Left cardiac atrium (tissue), 4 donors: Measurements from ENCODE around the gene PRKCH. TPM values are rescaled to one million over a fixed set of nuclear protein-coding genes. Genes with fewer than 3 reads are reported as not detected.

ENCODE experiments used
- ATAC-seq, 2 donors: fragments of 200-7000 bp; cut with Tn5 transposase; one replicate each; pipeline ENCODE4 v1.9.1; 2020; ENCODE audit warnings: mild to moderate bottlenecking in 2 of 2, moderate library complexity in 2 of 2
- DNase-seq: peaks from one replicate; pipeline ENCODE4 v3.0.0-alpha.2; 2020
- intact Hi-C, 2 donors: fragments of 100-400 bp; cut with DNase I; formaldehyde crosslinking; loops; one replicate each; pipeline versions ENCODE4 v1.14.1 to v1.15.1; 2022 to 2023
- total RNA-seq, 2 donors: library from RNA; stranded (reverse); fragmentation: NEBNext Ultra II Directional; extraction: Animal tissue kit (Norgen Biotek cat#: 25700); gene quantifications; one replicate each; pipeline ENCODE4 v1.2.1, GENCODE V29; 2021
- donor health status: DM: no; HTN: yes; CAD: no.
- donor health status: DM: no; HTN: yes; CAD: no; lungs with severe emphysema.
- donor health status: DM: yes; HTN: yes; CAD: no.
- donor health status: Dilated cardiomyopathy.

The PRKCH gene
- total RNA-seq, 2 donors from 2014 or later = 17.6 to 34.8 TPM

DNA sequence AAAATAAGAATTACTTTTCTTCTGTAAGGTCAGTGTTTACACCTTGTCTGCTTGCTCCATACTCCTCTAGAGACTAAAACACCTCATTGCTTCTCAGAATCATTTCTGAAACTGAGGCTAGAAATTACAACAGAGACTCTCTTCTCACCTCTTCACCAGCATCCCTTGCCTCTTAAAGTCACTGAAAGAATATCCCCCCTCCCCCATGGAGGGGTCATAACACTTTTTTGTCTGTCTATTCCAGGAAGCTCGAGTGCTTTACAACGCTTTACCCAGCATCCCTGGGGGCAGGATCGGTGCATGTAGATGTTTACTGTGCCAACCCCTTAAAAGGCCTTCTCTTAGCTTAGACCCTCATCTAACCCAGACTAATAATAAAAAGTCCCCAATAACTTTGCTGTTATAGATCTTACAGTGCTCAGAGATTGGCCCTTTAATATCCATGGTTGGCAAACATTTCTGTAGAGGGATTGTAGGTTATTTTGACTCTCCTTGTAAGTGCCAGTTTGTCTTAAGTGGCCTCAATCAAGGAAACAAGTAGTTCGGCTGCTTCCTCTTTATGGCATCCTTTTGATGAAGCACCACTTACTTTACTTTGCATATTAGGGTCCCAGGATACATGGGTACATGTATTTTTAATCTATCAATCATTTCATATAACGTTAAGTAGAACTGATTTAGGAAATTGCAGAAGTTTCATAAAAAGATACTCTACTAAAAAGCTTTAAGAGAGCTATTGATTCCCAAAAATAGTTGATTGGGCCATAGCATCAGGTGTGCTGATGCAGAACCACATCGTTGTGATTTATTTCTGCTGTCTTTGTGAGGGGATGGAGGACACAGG lies 29.3 kb downstream of the PRKCH start:
- intact Hi-C loops = no loop called here
- ATAC-seq (no peak), DNase-seq (no peak)

GRCh38 chr14:61351477-61351876 lies 30.1 kb downstream of the PRKCH start:
- DNase-seq (no peak), ATAC-seq (no peak)
- intact Hi-C loops = no loop called here

DNA sequence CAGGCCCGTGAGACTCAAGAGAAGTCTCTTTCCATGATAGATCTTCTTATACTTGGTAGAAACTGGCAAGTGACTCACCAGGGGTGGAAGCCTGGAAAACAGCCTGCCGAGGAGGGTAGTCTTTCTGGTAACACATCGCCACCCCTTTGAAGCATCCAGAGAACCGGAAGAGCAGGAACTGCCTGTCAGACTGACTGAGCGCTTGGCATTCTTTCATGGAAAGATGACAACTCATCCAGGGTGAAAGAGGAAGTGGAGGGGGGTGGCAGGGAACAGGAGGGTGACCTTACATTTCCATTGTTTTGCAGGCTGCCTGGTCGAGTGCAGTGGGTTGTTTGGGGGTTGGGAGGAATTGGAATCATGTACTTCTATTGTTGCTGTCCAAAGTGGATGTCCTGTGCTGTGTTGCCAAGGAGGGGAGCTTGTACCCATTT lies 34.5 kb downstream of the PRKCH start:
- intact Hi-C loops = no loop called here
- peak; percentile 75 for DNase-seq
- peak; percentile 86 to 91 for ATAC-seq

- intact Hi-C loops = no loop called here
- ATAC-seq = no peak
- DNase-seq = no peak
Measured at GRCh38 chr14:61357123-61357522, 35.7 kb downstream of the PRKCH start.

DNA sequence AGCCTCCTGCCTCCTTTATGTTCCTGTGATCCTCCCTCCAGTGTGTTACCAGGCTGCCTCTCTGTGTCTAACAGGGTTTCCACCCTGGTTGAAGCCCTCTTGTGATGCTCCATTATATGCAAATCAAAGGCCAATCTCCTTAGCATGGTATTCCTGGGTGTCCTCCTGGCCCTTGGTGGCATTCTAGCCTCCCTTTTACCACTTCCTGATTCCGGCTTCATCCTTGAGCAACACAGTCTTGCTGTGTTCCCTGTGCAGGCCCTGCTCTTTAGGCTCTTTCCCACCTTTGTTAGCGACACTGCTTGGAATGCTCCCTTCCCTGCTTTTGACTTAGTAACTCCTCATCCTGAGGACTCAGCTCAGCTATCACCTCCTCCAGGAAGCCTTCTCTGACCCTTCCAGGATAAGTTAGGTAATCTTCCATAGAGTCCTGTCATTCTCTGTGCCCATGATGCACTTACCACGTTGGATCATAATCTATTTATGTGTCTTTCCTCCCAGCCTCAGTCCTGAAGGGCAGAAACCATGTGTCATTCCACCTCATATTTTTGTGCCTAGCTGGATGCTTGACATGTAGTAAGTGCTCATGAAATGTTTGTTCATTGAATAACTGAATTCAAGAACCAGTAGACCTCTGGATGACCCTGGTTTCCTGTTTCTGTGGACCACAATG lies 37.3 kb downstream of the PRKCH start:
- no peak for DNase-seq
- intact Hi-C loops = no loop called here
- ATAC-seq = no peak

DNA sequence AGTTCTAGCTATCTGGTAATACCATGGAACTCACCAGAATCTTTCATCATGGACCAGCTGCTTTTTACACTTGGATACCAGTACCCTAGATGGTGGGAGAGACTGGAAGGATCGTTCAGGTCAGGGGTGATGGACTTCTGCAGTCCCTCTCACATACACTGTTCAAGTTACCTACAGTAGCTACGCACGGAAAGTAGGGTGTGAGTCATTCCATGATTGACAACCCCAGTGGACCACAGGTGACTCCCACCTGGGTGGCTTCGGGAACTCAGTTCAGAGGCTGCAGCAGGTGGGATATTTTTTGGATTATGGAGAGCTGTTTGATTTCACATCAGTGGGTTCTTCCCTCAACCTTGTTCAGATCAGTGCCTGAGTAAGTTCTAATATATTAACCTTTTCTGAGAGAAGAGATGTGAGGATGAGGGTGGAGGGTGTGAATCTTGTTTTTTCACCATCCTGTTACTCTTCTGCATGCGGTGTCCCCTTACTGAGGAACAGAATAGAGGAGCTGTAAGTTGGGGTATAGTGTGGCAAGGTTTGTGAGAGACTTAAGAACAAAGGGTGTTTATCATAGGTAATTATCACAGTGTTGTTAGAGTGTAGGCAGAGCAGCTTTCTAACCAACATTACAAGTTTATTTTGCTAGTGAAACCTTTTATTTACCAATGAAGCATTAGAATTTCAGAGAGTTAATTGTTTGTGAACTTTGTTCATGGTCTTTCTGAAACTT lies 39.6 kb downstream of the PRKCH start:
- intact Hi-C loops = no loop called here
- ATAC-seq = no peak
- DNase-seq = no peak

DNA sequence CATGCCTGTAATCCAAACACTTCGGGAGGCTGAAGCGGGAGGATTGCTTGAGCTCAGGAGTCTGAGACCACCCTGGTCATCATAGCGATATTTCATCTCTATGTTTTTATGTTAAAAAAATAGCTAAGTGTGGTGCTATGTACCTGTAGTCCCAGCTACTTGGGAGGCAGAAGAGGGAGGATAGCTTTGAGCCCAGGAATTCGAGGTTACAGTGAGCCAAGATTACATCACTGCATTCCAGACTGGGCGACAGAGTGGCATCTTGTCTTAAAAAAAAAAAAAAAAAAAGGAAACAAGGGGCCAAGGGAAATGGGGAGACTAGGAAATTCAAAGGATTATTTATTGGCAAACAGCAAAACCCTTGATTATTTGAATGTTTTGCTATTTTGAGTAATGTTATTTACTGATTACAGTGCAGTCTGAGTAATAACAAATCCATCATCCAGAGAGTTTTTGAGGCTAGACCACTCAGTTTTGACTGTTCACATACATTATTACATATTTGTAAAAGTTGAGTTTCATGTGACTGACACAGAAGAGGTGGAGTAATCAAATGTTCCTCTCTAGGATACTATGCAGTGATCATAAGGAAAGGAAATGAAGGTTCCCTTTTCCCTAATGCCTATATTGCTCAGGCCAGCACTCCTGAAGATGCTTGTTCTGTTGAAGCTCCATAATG lies 40.8 kb downstream of the PRKCH start:
- no peak for DNase-seq
- intact Hi-C loops = no loop called here
- no peak for ATAC-seq

DNA sequence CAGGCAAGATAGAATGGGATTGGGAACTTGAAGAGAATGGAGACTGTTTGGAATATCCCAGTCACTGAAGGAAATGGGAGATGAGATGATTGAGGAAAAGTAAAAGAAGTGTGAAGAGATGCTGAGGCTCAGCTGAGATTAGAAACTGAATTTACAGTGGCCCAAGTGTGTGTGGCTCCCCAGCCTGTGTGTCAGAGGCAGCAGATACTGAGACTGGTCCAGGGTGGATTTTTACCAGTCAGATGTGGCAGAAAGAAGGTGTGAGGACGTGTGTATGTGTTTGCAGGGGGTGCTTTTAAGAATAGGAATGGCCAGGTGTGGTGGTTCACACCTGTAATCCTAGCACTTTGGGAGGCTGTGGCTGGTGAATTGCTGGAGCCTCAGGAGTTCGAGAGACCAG lies 42.9 kb downstream of the PRKCH start:
- DNase-seq (no peak), ATAC-seq (no peak)
- intact Hi-C loops = no loop called here

GRCh38 chr14:61365667-61366212 lies 44.4 kb downstream of the PRKCH start:
- DNase-seq (no peak), ATAC-seq (no peak)
- intact Hi-C loops = no loop called here

- DNase-seq (no peak), ATAC-seq (peak in 1 of 2 donors; percentile 53)
- intact Hi-C loops = no loop called here
Measured at GRCh38 chr14:61368114-61368710, 46.8 kb downstream of the PRKCH start.

GRCh38 chr14:61368781-61369453 lies 47.5 kb downstream of the PRKCH start:
- intact Hi-C loops = no loop called here
- no peak for ATAC-seq

DNA sequence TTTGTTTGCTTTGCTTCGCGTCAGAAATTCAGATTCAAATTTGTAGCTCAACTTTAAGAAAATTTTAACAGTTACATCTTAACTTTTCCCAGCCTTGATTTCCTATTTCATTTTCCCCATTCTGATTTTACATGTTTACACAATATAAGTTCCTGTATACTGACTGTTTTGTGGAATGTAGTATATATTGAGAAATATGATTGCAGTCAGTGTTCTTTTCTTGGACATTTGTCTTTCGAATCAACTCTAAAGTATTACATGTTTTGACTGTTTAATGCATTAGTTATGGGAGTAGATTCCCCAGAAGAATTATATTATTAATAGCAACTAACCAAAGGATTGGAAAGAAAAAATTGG lies 48.1 kb downstream of the PRKCH start:
- no peak for ATAC-seq
- intact Hi-C loops = no loop called here

More at GRCh38 chr14:61368781-61369453, 47.5 kb downstream of the PRKCH start:
- no peak for DNase-seq

DNA sequence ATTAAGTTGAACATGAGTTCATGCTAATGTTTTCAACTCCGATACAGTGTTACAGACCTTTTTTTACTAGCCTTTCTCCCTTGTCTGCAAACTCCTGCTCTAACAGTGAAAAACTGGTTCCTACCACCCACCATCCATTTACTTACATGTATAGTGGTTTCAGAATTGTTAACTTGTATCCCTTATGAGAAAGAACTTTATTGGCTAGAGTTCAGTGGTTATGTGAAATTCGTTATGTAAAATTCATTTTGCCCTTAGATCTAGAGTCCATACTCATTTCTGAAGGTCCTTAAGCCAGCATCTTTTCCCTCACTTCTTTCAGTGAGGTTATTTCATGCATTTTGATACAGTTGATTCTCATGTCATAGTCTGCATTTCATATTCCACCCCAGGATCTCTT lies 51.0 kb downstream of the PRKCH start:
- intact Hi-C loops = no loop called here
- no peak for ATAC-seq
- DNase-seq = no peak

More for the DNA sequence above, 48.1 kb downstream of the PRKCH start:
- DNase-seq = no peak

DNA sequence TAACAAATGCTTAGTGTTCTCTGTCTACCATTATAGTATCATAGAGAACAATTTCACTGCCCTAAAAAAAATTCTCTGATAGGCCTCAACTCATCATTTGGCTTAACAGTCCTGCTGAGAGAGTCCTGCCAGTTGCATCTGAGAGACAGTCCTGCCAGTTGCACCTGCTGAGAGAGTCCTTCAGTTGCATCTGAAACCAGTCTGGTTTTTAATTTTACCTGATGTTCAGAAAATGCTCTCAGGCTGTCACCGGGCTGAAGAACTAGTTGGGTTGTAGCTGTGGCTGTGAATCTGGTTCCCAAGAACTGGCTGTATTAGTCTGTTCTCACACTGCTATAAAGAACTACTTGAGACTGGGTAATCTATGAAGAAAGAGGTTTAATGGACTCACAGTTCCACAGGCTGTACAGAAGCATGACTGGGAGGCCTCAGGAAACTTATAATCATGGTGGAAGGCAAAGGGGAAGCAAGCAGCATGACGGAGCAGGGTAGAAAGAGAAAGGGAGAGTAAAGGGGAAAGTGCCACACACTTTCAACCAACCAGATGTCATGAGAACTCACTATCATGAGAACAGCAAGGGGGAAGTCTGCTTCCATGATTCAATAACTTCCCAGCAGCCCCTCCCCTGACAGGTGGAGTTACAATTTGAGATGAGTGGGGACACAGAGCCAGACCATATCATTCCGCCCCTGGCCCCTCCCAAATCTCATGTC lies 51.6 kb downstream of the PRKCH start:
- intact Hi-C loops = no loop called here
- DNase-seq = no peak
- no peak for ATAC-seq

GRCh38 chr14:61374284-61374683 lies 52.9 kb downstream of the PRKCH start:
- DNase-seq (no peak), ATAC-seq (no peak)
- intact Hi-C loops = no loop called here

DNA sequence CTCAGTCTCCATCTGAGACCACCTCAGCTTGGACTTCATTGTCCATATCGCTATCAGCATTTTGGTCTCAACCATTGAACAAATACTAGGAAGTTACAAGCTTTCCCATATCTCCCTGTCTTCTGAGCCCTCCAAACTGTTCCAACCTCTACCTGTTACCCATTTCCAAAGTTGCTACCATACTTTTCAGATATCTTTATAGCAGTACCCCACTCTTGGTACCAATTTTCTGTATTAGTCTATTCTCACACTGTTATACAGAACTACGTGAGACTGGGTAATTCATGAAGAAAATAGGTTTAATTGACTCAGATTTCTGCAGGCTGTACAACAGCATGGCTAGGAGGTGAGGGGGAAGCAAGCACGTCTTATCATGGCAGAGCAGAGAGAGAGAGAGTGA lies 53.8 kb downstream of the PRKCH start:
- intact Hi-C loops = no loop called here
- DNase-seq (no peak), ATAC-seq (no peak)

DNA sequence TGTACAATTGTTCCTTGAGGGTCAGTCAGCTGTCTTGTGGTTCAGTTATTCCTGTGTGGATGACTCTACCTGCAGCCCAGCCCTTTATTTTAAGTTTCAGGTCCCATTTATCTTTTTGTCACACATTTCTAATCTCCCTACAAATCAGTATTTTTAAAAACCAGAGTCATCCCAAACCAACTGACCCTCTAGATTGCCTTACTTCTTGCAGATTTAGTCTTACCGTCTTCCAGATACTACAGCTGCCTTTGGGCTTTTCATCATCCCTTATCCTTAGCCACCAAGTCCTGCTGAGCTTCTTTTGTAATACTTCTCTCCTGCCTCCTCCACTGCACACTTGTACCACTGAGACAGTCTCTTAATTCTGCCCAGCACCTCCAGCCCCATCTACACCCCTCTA lies 54.9 kb downstream of the PRKCH start:
- intact Hi-C loops = no loop called here
- DNase-seq (no peak), ATAC-seq (no peak)

GRCh38 chr14:61377749-61378148 lies 56.4 kb downstream of the PRKCH start:
- intact Hi-C loops = no loop called here
- DNase-seq (no peak), ATAC-seq (no peak)
